H7 (cell line): Measurements from ENCODE around the gene CD14. TPM values are rescaled to one million over a fixed set of nuclear protein-coding genes. Genes with fewer than 3 reads are reported as not detected.
"Not testable (repeated sequence)": the region's sequence is repeated elsewhere in the genome, so short reads cannot be mapped to it uniquely, and the experiment has no call there.

Experiments used
- DNase-seq: peaks from one replicate; pipeline ENCODE4 v3.0.0; 2012
- H3K27me3 ChIP-seq: 2 replicates; pipeline ENCODE4 v1.6.0; 2011; ENCODE audit warnings: mild to moderate bottlenecking, low read length; ENCODE audit not compliant: control insufficient read depth, insufficient read depth
- H3K36me3 ChIP-seq: replicated peaks from 2 replicates; pipeline ENCODE4 v1.5.1; 2011; ENCODE audit warnings: low read length; ENCODE audit not compliant: control insufficient read depth, insufficient read depth
- H3K4me3 ChIP-seq: 2 replicates; pipeline ENCODE4 v1.5.1; 2011; ENCODE audit warnings: low read depth, mild to moderate bottlenecking, control low read depth, low read length, moderate library complexity; ENCODE audit not compliant: insufficient read depth
- total RNA-seq: library from RNA; depleted of rRNA; stranded (reverse); fragments of >200 nt; shearing (Covaris generic); gene quantifications from 2 replicates; pipeline ENCODE4 v1.2.3, GENCODE V29; 2014

CD14 gene
- total RNA-seq, 1 experiment from 2014 or later, result 0.21 TPM

DNA sequence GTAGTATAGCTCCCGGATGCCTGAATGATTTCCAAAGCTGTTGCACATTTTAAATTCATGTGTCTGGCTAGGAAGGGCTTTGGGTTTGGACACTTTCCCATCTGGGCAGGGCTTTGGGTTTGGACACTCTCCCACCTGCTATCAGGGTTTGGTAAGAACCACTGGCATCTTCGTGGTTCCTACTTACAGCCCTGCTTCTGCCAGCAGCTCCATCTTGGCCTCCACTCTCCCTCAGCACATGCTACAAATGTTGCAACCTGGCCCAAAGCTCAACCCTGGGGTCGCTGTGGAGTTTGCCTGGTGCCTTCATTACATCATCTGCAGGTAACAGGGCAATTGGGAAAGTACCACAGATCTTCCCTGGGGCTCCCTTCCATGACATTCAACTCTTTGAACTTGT, 9.7 kb upstream of the CD14 start:
- DNase-seq, result no peak
- H3K27me3 ChIP-seq, result no peaks in the 10 kb centered on the region
- H3K36me3 ChIP-seq, result peaks cover 26% of the 10 kb centered on the region
- H3K4me3 ChIP-seq, result no peak overlapping the region

DNA sequence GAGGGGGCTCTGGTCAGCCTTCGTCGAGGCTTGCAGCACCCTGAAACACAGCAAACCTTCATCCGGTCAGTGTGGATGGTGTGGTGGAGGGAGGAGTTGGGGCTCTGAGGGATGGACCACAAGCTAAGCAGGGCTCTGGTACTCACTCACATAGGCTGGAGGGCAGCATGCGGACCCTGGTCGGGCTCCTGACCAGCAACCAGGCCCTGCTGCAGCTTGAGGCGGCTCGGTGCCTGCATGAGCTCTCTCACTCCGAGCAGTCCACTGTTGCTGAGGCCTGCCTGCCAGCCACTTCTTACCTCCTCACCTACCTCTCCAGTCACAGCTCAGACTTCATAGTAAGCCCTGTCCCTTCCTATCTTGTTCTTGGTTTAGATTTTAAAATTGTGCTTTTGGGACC, 8.7 kb upstream of the CD14 start:
- Histone ChIP-seq H3K36me3 (peaks cover 26% of the 10 kb centered on the region), H3K27me3 (no peaks in the 10 kb centered on the region), H3K4me3 (no peak overlapping the region)
- no peak for DNase-seq

DNA sequence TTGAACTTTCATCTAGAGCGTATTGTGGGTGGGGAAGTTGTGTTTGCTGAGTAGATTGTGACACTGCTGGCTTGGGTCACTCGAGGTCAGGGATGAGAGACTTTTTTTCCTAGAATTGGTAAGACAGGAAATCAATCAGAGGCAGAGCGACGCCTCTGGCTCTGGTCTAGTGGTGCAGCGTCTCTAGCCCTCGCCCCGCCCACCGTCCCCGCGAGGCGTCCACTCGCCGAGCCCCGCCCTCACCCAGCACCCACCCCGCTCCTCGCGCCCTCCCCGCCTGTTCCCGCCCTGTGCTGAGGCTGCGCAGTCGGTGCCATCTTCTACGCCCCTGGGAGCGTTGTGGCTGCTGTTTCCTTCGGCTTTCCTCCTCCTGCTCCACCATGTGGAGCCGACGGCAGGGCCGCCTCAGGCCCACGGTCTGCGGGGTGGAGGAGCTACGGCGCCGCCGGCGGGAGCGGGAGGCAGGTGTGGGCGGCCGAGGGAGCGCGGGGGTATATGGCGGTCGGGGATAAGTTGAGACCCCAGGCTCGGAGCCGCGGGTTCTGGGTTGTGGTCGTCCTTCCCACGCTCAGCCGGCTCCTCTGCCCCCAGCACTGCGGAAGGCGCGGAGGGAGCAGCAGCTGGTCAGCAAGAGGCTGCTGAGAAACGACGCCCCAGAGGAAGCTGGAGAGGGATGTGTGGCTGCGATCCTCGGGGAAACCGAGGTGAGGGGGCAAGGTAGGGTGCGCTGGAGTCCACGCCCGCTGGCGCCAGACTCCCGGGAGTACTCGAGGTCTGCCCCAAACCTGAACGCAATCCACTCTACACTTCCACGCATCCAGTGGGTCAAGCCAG, 6.4 kb upstream of the CD14 start, which contains the start of gene TMCO6:
TMCO6 (plus strand) TSS at position 304 of the 834 bp plus-strand sequence; CDS start at position 381, 77 bp downstream.
- peaks cover 18% of the 10 kb centered on the region for H3K36me3 ChIP-seq
- DNase-seq, result peak; percentile 99
- H3K27me3 ChIP-seq, result no peaks in the 10 kb centered on the region
- peak within 1 kb of the TSS; percentile 82 for H3K4me3 ChIP-seq

DNA sequence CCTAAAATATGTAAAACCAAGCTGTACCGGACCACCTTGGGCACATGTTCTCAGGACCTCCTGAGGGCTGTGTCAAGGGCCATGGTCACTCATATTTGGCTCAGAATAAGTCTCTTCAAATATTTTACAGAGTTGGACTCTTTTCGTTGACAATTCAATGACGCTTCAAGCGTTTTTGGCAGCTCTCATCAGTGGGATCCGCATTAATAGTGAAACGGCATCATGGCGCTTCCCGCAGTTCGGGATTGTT, 5.8 kb upstream of the CD14 start:
- Histone ChIP-seq H3K36me3 (peaks cover 14% of the 10 kb centered on the region), H3K4me3 (peak overlapping the region; percentile 11; the same call in 1 of the 2 replicates)
- not testable (repeated sequence) for DNase-seq, H3K27me3 ChIP-seq

DNA sequence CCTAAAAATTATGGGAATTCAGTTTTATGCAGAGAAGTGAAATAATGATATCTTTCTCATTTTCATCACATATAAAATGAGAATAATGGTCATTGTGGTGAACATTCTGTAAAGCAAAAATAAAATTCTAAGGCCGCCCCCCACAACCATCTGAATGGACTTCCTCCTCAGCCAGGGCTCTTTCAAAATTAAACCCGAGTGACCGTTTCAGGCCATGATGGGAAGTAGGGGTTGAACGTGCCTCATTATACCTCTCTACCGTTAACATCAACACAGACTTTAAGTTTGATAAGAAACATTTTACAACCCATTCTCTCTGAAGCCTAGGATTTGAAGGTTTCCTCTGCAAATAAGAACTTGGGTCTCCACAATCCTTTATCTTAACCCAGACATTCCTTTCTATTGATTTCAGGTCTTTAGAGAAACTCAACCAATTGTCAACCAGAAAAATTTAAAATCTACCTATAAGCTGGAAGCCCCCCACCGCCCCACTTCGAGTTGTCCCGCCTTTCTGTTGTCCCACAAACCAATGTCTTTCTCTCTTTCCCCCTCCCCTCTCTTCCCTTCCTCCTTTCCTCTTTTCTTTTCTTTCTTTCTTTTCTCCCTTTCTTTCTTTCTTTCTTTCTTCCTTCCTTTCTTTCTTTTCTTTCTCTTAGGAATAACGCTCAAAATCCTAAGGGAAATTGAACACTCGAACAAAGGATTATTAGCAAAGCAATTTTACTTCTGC, 4.6 kb upstream of the CD14 start:
- DNase-seq, result no peak
- peaks cover 4% of the 10 kb centered on the region for H3K36me3 ChIP-seq
- H3K4me3 ChIP-seq, result no peak overlapping the region
- peaks cover 10% of the 10 kb centered on the region for H3K27me3 ChIP-seq

DNA sequence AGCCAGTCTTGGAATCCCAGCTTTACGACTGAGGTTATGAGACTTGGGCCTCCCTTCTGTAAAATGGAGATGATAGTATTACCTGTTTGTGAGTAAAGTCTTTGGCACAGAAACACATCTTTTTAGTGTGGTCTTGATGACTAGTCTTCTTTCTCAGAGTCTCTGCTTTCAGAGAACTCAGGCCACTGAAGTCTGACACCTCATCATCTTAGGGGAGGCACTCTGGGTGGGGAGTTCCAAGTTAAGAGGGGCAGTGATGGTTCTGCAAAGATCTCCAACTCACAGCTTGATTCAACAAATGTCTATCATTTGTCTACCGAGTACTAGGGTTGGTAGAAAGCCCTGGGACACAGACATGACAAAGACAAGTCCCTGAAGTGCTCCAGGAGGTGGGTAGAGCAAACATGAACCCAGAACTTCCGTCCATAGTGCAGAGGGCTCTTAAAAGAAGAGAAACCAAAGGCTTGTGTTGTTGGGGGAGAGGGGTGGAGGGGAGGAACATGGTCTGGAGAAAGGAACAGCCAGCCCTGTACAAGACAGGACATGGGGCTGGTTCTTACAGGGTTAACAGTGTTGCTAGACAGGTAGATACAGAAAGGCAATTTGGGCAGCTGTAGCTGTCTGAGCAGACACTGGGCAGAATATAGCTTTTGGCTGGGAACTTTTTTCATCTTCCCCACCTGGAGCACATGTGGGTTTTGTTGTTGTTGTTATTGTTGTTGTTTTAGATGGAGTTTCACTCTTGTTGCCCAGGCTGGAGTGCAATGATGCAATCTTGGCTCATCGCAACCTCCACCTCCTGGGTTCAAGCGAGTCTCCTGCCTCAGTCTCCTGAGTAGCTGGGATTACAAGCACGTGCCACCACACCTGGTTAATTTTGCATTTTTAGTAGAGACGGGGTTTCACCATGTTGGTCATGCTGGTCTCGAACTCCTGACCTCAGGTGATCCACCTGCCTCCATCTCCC, 2.6 kb upstream of the CD14 start:
- DNase-seq, result no peak
- Histone ChIP-seq H3K4me3 (no peak overlapping the region), H3K36me3 (no peaks in the 10 kb centered on the region), H3K27me3 (peaks cover 30% of the 10 kb centered on the region)

DNA sequence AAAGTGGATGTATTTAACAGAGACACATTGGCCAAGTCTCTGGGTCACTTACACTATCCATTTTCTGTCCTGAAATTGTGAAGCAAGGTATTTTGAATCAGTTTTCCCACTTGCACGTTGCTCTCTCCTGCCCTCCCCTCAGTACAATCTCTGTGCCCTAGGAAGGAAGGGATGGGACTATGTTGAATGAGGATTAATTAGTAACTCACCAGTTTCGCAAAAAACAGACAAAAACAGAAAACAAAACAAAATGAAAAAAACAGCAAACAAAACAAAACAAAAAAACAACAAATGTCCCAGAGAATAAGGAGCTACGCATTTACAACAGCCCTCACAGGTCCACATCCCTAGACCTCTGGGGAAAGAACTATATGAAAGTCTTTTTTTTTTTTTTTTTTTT, 1.1 kb upstream of the CD14 start:
- Histone ChIP-seq H3K27me3 (peaks cover 31% of the 10 kb centered on the region), H3K4me3 (no peak overlapping the region), H3K36me3 (no peaks in the 10 kb centered on the region)
- DNase-seq, result no peak

DNA sequence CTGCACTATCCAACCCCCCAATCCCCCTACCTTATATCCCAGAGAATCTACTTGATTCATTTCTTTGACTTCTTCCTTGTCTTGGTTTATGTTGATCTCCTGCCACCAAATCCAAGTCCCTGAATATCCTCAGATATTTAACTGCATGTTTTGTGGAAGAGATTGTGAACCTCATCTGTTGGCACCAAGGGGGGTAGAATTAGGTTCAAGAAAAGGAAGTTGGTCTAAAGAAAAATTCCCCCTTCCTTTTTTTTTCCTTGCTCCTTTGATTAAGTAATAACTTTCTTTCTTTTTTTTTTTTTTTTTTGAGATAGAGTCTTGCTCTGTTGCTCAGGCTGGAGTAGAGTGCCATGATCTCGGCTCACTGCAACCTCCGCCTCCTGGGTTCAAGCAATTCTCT, 526 bp upstream of the CD14 start:
- peaks cover 31% of the 10 kb centered on the region for H3K27me3 ChIP-seq
- H3K4me3 ChIP-seq, result no peak overlapping the region
- no peak for DNase-seq
- no peaks in the 10 kb centered on the region for H3K36me3 ChIP-seq

DNA sequence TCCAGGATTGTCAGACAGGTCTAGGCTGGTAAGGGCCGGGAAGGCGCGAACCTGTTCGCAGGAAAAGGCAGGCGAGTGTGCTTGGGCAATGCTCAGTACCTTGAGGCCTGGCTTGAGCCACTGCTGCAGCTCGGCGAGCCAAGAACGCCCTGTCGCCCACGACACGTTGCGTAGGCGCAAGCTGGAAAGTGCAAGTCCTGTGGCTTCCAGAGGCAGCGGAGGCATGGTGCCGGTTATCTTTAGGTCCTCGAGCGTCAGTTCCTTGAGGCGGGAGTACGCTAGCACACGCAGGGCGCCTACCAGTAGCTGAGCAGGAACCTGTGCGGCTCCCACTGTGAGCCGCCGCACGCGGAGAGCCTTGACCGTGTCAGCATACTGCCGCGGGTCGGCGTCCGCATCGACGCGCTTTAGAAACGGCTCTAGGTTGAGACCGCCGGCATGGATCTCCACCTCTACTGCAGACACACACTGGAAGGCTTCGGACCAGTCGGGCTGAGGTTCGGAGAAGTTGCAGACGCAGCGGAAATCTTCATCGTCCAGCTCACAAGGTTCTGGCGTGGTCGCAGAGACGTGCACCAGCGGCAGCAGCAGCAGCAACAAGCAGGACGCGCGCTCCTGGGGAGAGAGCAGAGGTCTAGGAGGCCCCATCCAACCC, 482 bp downstream of the CD14 start:
- Histone ChIP-seq H3K36me3 (no peaks in the 10 kb centered on the region), H3K4me3 (peak overlapping the region; percentile 45)
- peak; percentile 69 for DNase-seq

DNA sequence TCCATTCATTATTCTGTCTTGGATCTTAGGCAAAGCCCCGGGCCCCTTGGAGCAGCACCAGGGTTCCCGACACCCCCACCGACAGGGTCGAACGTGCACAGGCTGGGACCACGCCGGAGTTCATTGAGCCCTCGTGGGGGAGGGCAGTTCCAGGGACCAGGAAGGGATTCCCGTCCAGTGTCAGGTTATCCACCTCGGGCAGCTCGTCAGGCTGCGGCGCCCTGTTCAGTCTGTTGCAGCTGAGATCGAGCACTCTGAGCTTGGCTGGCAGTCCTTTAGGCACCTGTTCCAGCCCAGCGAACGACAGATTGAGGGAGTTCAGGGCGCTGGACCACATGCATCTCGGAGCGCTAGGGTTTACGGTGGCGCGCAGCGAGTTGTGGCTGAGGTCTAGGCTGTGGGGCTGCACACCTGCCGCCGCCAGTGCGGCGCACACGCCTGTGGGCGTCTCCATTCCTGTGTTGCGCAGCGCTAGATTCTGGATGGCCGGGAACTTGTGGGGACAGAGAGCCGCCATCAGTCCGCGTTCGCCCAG, 1.1 kb downstream of the CD14 start:
- Histone ChIP-seq H3K4me3 (peak overlapping the region; percentile 45), H3K27me3 (peaks cover 31% of the 10 kb centered on the region), H3K36me3 (no peaks in the 10 kb centered on the region)
- DNase-seq, result peak; percentile 69

More for the DNA sequence above, 482 bp downstream of the CD14 start:
- peaks cover 31% of the 10 kb centered on the region for H3K27me3 ChIP-seq

DNA sequence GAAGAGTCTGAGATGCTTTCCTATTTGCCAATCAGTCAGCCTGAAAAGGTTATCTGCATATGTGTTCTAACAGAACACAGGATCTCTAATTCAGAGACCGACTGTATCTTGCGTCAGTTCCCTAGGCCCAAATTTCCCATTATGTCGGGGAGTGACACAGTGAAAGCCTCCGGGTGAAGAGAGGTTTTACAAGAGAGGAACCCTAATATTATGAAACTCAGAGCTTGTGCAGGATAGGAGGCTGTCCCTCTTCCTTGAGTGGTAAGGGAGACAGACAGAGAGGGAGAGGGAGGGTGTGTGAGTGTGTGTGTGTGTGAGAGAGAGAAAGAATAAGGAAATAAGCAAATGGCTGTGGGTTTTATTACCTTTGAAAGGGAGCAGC, 1.9 kb downstream of the CD14 start:
- Histone ChIP-seq H3K27me3 (peaks cover 31% of the 10 kb centered on the region), H3K36me3 (no peaks in the 10 kb centered on the region), H3K4me3 (no peak overlapping the region)
- no peak for DNase-seq

DNA sequence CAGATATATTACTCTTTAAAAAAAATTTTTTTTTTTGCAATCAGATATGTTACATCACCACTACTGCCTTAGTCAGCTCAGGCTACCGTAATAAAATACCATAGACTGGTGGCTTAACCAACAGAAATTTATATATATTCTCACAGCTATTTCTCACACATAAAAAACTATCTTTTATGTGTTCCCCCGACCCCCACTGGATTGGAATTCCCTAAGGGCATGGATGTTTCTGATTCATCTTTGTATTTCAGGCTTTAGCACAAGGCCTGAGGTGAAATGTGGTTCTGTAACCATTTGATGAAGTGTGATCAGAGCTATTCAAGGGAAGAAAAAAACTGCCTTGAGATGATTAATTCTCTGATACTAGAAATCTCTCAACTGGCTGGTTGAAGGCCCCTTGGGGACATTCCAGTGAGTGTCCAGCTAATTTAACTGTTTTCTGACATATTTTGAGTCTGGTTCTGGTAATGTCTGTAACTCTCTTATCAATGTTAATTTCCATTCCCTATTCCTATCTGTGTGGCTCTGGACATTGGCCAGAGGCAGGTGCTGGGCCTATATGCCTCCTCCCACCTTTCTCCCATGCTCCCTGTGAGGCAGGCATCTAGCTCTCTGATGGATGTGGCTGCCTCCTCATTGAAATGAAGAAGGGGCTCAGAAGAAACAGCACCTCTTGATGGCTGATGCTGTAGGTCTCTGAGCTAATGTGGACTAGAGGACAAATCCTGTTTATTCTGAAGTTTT, 2.5 kb downstream of the CD14 start:
- no peak for DNase-seq
- no peak overlapping the region for H3K4me3 ChIP-seq
- H3K27me3 ChIP-seq, result peaks cover 31% of the 10 kb centered on the region
- no peaks in the 10 kb centered on the region for H3K36me3 ChIP-seq

DNA sequence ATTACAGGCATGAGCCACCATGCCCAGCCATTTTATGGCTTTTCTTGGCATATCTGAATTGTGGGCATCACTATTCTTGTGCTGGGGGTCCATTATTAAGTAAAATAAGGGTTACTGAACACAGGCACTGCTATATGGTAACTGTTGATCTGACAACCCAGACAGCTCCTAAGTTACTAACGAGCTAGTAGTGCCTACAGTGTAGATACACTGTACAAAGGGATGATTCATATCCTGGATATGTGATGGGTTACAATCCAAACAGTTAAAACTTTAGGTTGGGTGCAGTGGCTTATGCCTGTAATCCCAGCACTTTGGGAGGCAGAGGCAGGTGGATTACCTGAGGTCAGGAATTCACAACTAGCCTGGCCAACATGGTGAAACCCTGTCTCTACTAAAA, 4.3 kb downstream of the CD14 start:
- no peak for DNase-seq
- Histone ChIP-seq H3K4me3 (no peak overlapping the region), H3K36me3 (no peaks in the 10 kb centered on the region), H3K27me3 (peaks cover 31% of the 10 kb centered on the region)
